AG04450 (cell line): Measurements from ENCODE around the gene PELI2. TPM values are rescaled to one million over a fixed set of nuclear protein-coding genes. Genes with fewer than 3 reads are reported as not detected.

Experiments
- CTCF ChIA-PET: fragments of 300-600, 350-600 bp; formaldehyde crosslinking; extraction: SDS; loops from one replicate; lab custom pipeline; 2022; ENCODE audit warnings: antibody characterized with exemption, inconsistent platforms; lab: Charles Lee
- POLR2A ChIA-PET: fragments of 350-600 bp; formaldehyde crosslinking; extraction: SDS; loops from one replicate; lab custom pipeline; 2021; ENCODE audit warnings: antibody characterized with exemption, inconsistent platforms; lab: Yijun Ruan, JAX
- DNase-seq: peaks from one replicate; pipeline ENCODE4 v3.0.0-alpha.2; 2011; ENCODE audit warnings: low read depth, low spot score
- H3K27ac ChIP-seq: one replicate; pipeline ENCODE4 v1.5.1; 2012; ENCODE audit warnings: low read depth, low read length, control low read depth
- H3K27me3 ChIP-seq: one replicate; pipeline ENCODE4 v1.6.0; 2012; ENCODE audit warnings: low read length; ENCODE audit not compliant: control insufficient read depth, insufficient read depth
- H3K4me3 ChIP-seq: 2 replicates; pipeline ENCODE4 v1.5.1; 2011; ENCODE audit warnings: mild to moderate bottlenecking, low read depth, low read length, control low read depth
- H3K9me3 ChIP-seq: 2 replicates; pipeline ENCODE4 v1.5.1; 2012; ENCODE audit warnings: low read length; ENCODE audit not compliant: control insufficient read depth, insufficient read depth
- polyA plus RNA-seq: library from polyadenylated mRNA; depleted of rRNA; stranded (reverse); fragments of >200 nt; gene quantifications from 2 replicates; pipeline ENCODE4 v1.2.3, GENCODE V29; 2011
- TF ChIP-seq, protein P1 (sequence below): IDR thresholded peaks from 2 replicates; pipeline ENCODE4 v1.5.1; 2011; ENCODE audit warnings: low read depth, low read length, control low read depth, inconsistent platforms

The PELI2 gene
- polyA plus RNA-seq, 1 experiment: 25.7 TPM

DNA sequence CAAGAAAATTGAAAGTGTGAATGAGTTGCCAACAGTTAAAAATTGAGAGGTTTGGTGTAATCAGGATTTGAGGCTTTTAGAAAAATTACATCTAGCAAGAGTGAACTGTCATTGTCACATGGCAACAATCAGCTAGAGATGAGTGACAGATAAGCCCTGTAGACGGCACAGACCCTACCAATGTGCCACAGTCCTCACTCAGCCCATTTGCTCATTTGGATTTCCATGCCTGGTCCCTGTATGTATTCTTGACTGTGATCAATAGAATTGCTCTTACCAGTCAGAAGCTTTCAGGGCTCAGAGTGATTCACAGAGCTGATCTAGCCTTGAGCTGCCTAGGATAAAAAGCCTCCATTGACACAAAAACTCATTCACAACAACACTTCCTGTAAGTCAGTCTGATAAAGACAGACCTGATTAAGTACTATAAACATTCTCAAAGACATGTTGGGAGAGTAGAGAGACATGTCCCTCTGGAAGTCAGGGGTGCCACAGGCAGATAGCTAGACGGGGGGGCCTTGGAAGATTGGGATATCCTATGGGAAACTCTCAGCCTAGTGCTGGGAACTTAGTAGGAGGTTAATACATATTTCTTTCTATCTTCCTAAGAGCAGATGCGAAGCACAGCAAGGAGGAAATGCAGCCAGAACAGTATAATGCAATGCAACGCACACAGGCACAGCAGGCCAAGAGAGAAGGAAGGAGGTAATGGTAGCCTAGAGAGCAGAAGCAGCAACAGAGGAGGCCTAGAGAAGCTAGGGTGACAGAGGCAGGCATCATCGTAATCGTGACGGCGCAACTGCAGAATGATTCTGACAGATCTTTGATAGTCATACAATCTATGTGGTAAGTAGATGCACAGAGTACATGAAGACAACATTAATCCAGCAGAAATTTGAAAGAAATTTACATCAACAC lies 2.0 kb upstream of the PELI2 start:
- Histone ChIP-seq H3K27ac (peak overlapping the region; percentile 11), H3K9me3 (no peaks in the 10 kb centered on the region), H3K4me3 (no peak overlapping the region), H3K27me3 (no peaks in the 10 kb centered on the region)
- CTCF ChIA-PET: interaction anchor here (0.6 kb wide), 1 partner anchor 388 kb away, joined by 7 read pairs; no protein-coding TSS in a partner anchor
- POLR2A ChIA-PET: no interaction called here
- DNase-seq: no peak
- TF ChIP-seq, protein P1, sequence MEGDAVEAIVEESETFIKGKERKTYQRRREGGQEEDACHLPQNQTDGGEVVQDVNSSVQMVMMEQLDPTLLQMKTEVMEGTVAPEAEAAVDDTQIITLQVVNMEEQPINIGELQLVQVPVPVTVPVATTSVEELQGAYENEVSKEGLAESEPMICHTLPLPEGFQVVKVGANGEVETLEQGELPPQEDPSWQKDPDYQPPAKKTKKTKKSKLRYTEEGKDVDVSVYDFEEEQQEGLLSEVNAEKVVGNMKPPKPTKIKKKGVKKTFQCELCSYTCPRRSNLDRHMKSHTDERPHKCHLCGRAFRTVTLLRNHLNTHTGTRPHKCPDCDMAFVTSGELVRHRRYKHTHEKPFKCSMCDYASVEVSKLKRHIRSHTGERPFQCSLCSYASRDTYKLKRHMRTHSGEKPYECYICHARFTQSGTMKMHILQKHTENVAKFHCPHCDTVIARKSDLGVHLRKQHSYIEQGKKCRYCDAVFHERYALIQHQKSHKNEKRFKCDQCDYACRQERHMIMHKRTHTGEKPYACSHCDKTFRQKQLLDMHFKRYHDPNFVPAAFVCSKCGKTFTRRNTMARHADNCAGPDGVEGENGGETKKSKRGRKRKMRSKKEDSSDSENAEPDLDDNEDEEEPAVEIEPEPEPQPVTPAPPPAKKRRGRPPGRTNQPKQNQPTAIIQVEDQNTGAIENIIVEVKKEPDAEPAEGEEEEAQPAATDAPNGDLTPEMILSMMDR: no peak

- no peak for DNase-seq
- no peaks in the 10 kb centered on the region for H3K9me3 ChIP-seq
- ChIA-PET CTCF (interaction anchor here (0.6 kb wide), 1 partner anchor 423 kb away, joined by 3 read pairs; no protein-coding TSS in a partner anchor), POLR2A (interaction anchor here (0.6 to 1.4 kb wide), 5 partner anchors 13 to 838 kb away, joined by 3 to 12 read pairs (median 3); no protein-coding TSS in a partner anchor)
- peak overlapping the region; percentile 31 for H3K27ac ChIP-seq
- peak overlapping the region; percentile 75 for H3K4me3 ChIP-seq
- TF ChIP-seq, protein P1: no peak
- no peaks in the 10 kb centered on the region for H3K27me3 ChIP-seq
These were observed 485 bp downstream of the PELI2 start for GRCh38 chr14:56118611-56119181.

DNA sequence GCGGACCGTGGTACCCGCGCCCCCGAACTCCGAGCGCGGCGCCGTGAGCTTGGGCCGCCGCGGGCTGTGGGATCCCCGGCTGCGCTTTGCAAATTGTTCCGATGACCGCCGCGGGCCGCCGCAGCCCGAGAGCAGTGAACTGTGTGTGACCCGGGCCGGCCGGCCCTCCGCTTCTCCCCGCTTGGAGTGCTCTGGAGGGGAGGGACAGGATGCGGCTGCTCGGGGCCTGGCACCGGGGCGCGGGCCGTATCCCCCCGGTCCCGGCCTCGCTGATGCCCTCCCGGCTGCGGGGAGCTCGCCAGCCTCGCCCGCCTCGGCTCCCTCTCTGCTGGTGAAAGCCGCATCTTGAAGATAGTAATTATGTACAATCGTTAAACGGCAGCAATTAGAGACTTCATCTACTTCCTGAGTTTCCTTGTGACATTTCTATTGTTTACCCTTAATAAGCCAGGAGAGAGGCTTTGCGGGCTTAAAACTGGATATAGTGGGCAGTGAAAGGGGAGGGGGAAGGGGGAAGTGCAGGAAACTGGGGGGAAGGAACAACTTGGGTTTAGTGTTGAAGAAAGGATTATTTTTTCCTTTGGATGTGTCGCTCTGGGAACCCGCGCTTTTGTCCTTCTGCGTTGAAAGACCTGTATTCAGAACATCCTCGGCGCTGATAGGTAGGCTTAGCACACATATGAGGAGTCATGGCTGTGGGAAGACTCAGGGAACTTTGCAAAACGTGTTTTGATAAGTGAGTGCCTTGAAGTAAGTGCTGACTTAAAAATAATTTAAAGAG lies 1.2 kb downstream of the PELI2 start:
- TF ChIP-seq, protein P1: no peak
- ChIA-PET POLR2A (interaction anchor here (1.0 to 1.4 kb wide), 3 partner anchors 125 to 221 kb away, joined by 3 to 6 read pairs (median 4); no protein-coding TSS in a partner anchor), CTCF (interaction anchor here (0.6 to 1.7 kb wide), 4 partner anchors 221 to 423 kb away, joined by 3 to 7 read pairs (median 4); no protein-coding TSS in a partner anchor)
- Histone ChIP-seq H3K27ac (peak overlapping the region; percentile 49), H3K4me3 (peak overlapping the region; percentile 75), H3K27me3 (no peaks in the 10 kb centered on the region), H3K9me3 (no peaks in the 10 kb centered on the region)
- DNase-seq: no peak

DNA sequence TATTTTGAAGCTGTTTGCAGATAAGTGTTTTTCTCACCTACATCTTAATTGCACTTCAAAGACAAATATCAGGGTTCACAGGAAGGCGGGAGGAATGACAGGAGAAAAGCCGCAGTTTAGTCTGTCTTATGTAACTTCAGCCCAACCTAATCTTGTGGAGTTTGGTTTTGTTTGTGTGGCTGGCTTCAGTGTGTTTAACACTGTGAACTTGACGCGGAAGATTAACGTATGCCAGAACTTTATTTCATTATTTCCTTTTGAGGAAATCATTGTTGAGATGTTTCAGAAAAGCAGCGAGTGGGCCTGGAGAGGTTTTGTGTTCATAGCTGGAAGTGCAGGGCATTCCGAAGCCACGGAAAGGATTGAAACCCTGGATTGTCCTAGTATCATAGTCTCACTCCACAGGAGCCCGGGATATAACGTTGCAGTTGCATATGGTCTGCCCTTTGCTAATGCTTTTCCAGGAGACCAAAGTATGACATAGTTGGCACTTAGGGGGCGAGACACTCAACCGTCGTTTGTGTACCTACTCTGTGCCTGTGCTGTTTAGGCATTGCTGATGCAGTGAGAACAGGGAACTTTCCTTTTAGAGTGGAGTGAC lies 2.0 kb downstream of the PELI2 start:
- H3K27ac ChIP-seq: no peak overlapping the region
- peak overlapping the region; percentile 75 for H3K4me3 ChIP-seq
- ChIA-PET CTCF (interaction anchor here (1.1 to 1.7 kb wide), 3 partner anchors 220 to 388 kb away, joined by 3 to 7 read pairs (median 4); no protein-coding TSS in a partner anchor), POLR2A (interaction anchor here (0.6 to 1.4 kb wide), 3 partner anchors 205 to 428 kb away, joined by 3 to 6 read pairs (median 4); no protein-coding TSS in a partner anchor)
- no peaks in the 10 kb centered on the region for H3K27me3 ChIP-seq
- no peaks in the 10 kb centered on the region for H3K9me3 ChIP-seq
- TF ChIP-seq, protein P1: 0 out of 2 replicates have a peak, but pooled peaks have one; percentile 17
- no peak for DNase-seq
